HG03045 (cell line): ENCODE data around the gene KCNMA1.

Experiments
- ATAC-seq: cut with Tn5 transposase; IDR thresholded peaks from one replicate; pipeline ENCODE4 v1.9.1; 2021; ENCODE audit warnings: mild to moderate bottlenecking, moderate library complexity; ENCODE audit not compliant: unreplicated experiment

Gene KCNMA1

GRCh38 chr10:77290528-77291155 is 347.0 kb downstream of the KCNMA1 start:
- ATAC-seq = no peak

DNA sequence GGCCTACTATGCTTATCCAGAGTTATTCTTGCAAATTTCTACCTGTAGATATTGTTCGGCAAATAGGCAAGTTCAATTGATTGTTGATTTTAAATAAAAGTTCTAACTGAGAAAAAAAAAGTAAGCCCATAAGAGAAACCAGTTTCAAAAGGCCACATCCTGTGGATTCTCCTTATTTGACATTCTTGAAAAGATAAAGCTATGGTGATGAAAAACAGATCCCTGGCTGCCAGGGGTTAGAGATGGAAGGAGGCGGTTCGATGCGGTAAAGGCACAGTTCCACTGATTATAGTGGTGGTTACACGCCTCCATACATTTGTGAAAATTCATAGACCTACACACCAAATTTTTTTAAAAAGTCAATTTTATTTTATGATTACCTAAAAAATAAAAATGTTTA is 347.8 kb downstream of the KCNMA1 start:
- no peak for ATAC-seq

DNA sequence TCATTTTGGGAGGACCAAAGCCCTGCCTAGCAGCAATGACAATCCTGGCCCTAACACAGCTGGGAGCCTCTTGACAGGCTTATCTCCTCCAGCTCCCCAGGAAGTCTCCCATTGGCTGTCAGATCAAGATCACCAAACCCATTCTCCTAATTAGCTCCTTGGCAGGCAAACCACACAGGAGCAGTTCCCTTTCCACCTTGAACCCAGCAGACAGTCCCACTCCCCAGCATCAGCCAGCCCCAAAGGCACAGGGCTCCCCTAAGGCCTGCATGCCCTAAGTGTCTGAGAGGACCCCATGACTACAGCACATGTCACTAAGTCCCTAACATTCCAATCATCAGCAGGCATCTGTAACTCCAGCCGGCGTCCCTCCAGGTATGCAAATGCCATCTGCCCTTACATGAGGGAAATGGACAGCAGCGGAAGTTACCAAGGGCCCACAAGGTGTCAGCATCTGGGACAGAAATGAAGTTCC is 348.5 kb downstream of the KCNMA1 start:
- no peak for ATAC-seq

GRCh38 chr10:77287647-77288120 is 349.9 kb downstream of the KCNMA1 start:
- ATAC-seq = no peak

GRCh38 chr10:77286531-77287508 is 350.8 kb downstream of the KCNMA1 start:
- no peak for ATAC-seq

GRCh38 chr10:77285529-77286182 is 352.0 kb downstream of the KCNMA1 start:
- ATAC-seq = no peak

GRCh38 chr10:77284797-77285196 is 352.8 kb downstream of the KCNMA1 start:
- no peak for ATAC-seq

GRCh38 chr10:77283326-77283725 is 354.3 kb downstream of the KCNMA1 start:
- ATAC-seq = no peak

DNA sequence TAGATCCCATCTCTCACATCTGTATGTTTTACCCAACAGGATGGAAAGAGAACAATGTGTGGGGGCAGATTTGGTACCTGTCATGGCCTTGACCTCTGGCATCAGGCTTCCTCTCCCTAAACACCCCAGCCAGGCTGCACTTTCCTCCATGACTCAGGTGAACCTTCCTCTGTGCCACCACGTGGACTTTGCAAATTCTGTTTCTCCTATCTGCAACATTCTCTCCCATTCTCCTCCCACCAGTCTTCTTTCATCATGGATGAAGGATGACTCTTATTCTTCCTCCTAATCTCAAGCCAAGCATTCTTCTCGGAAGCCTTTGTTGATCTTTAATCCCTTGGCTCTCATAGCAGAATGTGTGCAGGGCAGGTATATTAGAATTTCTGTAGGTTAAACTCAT is 355.4 kb downstream of the KCNMA1 start:
- no peak for ATAC-seq

- no peak for ATAC-seq
Observed at GRCh38 chr10:77281719-77282118, 355.9 kb downstream of the KCNMA1 start.

- no peak for ATAC-seq
Observed at GRCh38 chr10:77279207-77279606, 358.4 kb downstream of the KCNMA1 start.

GRCh38 chr10:77274046-77274795 is 363.4 kb downstream of the KCNMA1 start:
- no peak for ATAC-seq

- no peak for ATAC-seq
Observed at GRCh38 chr10:77269163-77269562, 368.4 kb downstream of the KCNMA1 start.

DNA sequence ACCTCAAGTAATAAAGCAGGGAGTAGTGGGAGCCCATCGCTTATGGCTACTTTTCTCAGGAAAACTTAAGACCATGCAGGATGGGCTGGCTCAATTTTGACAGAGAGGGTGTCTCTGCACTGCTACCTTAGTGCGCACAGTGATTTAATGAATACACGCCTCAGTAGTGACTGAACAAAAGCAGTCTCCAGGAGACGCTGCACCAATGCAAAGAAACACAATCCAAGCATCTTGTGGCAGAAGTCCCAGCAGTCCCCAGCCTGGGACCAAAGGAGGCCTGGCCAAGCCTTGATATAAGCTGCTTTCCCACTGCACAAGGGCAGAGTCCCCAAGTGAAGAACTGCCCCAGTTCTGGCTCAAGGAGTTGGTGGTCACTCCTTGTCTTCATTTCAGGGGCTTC is 368.9 kb downstream of the KCNMA1 start:
- ATAC-seq = no peak

DNA sequence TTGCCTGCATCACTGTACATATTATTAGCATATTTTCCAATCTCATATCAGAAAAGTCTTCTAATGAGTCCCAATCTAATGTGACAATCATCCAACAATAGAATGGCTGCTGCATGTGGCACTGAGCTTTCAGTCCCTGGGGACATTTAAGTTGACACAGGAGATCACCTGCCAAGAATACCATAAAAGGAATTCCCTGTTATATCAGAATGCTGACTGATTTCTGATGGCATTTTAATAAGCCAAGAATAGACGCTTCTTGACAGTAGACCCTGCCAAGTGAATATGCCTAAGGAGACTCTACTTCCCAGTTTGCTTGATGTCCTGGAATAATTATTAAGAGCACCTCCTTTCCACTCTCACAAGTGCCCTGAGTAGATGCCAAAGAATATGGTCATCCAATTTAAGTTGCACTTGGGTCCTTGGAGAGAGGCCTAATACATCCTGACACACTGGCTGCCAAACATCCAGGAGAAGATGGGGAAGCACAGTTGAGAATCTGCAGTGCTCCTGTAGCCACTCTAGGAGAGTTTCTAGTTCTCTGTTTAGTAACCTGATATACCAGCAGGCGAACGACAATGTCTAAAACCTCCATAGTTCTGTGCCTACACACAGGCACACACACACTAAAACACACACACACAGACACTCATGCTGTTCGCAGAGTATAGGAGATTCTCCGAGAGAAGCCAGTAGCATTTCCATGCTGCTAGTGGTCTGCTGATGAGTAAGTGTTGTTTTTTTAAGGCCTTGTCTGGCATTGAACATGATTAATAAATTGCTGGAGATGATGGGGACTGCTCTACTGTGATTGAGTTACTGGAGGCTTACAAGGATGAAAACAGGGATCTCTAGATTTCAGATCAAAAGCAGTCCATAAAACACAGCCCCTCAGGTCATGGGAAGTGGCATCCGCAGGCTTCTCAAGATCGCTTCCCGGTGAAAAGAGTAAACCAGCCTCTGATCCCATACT is 369.6 kb downstream of the KCNMA1 start:
- no peak for ATAC-seq

- no peak for ATAC-seq
Observed at GRCh38 chr10:77266242-77266641, 371.4 kb downstream of the KCNMA1 start.

DNA sequence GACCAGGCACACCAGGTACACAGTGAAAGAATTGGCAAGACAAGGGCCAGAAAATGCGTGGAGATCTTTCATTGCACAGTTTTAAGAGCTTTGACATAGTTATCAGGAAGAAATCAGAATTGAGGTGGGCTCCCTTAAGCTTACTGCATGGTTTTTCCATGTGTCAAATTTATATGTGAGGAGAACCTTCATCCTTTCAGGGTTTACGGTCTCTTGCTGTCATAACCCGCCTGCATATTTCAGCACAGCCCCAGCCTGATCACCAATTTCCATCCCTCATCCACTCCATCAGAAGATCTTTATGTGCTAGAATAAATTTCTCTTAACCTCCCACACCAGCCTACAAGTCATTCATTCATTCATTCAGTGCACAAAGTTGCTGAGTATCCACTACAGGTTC is 373.1 kb downstream of the KCNMA1 start:
- no peak for ATAC-seq

DNA sequence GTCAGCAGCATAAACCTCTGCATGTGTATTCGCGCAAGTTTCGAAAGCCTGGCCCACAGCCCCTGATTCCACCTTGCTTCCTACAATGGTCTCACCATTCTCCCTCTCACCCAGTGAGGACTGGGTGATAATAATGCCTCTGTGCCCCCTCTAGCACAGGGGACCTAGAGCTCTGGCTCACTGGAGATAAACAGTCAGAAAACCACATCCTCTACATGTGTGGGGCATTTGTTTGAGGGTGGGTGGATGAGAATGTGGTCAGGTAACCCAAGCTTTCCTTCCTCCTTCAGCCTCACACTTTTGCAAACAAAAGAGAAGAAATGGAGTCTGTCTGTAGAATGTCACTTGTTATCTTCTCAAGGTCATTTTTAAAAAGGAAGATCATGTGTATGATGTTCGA is 373.5 kb downstream of the KCNMA1 start:
- no peak for ATAC-seq

GRCh38 chr10:77263700-77264099 is 373.9 kb downstream of the KCNMA1 start:
- ATAC-seq = no peak

GRCh38 chr10:77261146-77261545 is 376.5 kb downstream of the KCNMA1 start:
- ATAC-seq = no peak
